Measurements from ENCODE around the gene SMPD2. TPM values are rescaled to one million over a fixed set of nuclear protein-coding genes. Genes with fewer than 3 reads are reported as not detected.
A peak's percentile ranks its signal among the peaks of the same experiment; 100 is the strongest.

The SMPD2 gene
- total and polyA plus RNA-seq, 9 of the 15 experiments (the other 6 are each of a cell fraction or from before 2014, with no cell fraction given) = 0.13 to 21.8 (median 18.3) TPM

DNA sequence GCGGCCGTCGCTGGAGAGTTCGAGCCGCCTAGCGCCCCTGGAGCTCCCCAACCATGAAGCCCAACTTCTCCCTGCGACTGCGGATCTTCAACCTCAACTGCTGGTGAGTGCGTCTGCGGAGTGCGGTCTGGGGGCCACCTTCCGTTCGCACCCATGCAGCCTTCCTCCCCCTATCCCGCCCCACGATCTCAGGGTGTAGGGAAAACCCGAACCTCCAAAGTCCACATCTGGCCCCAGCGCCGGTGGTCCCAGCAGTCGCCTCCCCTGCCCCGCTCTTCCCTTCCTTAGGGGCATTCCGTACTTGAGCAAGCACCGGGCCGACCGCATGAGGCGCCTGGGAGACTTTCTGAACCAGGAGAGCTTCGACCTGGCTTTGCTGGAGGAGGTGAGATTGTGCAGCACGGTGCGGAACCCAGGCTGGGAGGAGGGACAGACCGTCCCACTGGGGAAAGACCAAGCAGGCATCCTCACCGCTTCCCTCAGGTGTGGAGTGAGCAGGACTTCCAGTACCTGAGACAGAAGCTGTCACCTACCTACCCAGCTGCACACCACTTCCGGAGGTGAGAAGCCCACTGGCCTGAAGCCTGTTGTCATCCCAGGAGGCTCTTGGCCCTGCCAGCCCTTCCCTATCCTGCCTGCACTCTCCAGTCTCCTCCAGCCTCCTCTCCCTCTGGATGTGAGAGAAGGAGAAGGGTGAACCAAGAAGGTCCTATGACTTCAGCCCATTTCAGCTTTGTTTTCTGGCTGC is 719 bp downstream of the SMPD2 start (continued):
- TF ChIP-seq, protein P1, sequence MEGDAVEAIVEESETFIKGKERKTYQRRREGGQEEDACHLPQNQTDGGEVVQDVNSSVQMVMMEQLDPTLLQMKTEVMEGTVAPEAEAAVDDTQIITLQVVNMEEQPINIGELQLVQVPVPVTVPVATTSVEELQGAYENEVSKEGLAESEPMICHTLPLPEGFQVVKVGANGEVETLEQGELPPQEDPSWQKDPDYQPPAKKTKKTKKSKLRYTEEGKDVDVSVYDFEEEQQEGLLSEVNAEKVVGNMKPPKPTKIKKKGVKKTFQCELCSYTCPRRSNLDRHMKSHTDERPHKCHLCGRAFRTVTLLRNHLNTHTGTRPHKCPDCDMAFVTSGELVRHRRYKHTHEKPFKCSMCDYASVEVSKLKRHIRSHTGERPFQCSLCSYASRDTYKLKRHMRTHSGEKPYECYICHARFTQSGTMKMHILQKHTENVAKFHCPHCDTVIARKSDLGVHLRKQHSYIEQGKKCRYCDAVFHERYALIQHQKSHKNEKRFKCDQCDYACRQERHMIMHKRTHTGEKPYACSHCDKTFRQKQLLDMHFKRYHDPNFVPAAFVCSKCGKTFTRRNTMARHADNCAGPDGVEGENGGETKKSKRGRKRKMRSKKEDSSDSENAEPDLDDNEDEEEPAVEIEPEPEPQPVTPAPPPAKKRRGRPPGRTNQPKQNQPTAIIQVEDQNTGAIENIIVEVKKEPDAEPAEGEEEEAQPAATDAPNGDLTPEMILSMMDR (IDR thresholded peaks at IDR 0.05 in 2 of 3, conservative IDR thresholded peaks at IDR 0.05 in 1 of 3; ENCODE audit: insufficient read depth in 2 of 3, low read depth in 1 of 3, low read length in 3 of 3) = peak; percentile 29 to 49 (median 47); a peak in 5 of 6 replicates
- TF ChIP-seq NR2C2 (CRISPR knock-in tag; IDR thresholded peaks at IDR 0.05) = peak; percentile 67; the same call in 1 of the 2 replicates
- no peak for TF ChIP-seq NR2C2 (tag; IDR thresholded peaks at IDR 0.05)

DNA sequence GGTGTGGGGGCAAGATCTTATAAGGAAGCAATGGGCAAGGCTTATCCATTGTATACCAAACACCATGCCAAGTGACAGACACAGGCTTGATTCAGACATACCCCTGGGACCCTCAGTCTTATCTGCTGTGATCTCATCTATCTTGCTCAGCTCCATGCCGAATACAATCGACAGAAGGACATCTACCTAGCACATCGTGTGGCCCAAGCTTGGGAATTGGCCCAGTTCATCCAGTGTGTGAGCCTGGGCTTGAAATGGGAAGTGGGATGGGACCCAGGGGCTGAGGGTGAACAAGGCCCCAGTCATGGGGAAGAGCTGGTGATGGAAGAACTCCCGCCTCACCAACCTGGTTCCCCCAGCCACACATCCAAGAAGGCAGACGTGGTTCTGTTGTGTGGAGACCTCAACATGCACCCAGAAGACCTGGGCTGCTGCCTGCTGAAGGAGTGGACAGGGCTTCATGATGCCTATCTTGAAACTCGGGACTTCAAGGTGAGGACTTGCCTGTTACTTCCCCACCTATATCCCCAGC is 1.9 kb downstream of the SMPD2 start:
- CTCF ChIA-PET (ENCODE audit: low intra/inter-chr PET ratio) = no interaction called here
- no peak for FAIRE-seq
- no TSS peak for BruUV-seq (replicated peaks)
- H3K9ac ChIP-seq (ENCODE audit: insufficient read depth in 1 of 2, low read depth in 2 of 2, low read length in 2 of 2) = peak overlapping the region in 1 of 2 experiments; percentile 92; a peak in 1 of 4 replicates
- H3K4me1 ChIP-seq (replicated peaks in 1 of 2; ENCODE audit: control insufficient read depth in 2 of 2, insufficient read depth in 2 of 2, low read length in 2 of 2) = peaks cover 22 to 45% of the 10 kb centered on the region in 2 experiments; a peak in 4 of 5 replicates
- H3K9me3 ChIP-seq (replicated peaks; ENCODE audit: control insufficient read depth, insufficient read depth, low read depth, low read length) = no peaks in the 10 kb centered on the region
- H3K9me1 ChIP-seq (ENCODE audit: control insufficient read depth, insufficient read depth, low read length) = no peaks in the 10 kb centered on the region
- peaks cover 50% of the 10 kb centered on the region for H3K36me3 ChIP-seq (ENCODE audit: control insufficient read depth, insufficient read depth, low read length)
- no peak overlapping the region for H3K27ac ChIP-seq (ENCODE audit: extremely low read depth, low read depth, low read length)
- intact Hi-C loops (cut with micrococcal nuclease) (no loop called here), in situ Hi-C loops (cut with MboI) (no loop called here)
- peak overlapping the region; percentile 93; the same call in 1 of the 2 replicates for H3K4me2 ChIP-seq (ENCODE audit: insufficient read depth, low read length)
- TF ChIP-seq SMARCA5 (IDR thresholded peaks at IDR 0.05) = no peak
- 0 out of 2 replicates have a peak, but pooled peaks have one; percentile 14 for TF ChIP-seq STAG1 (CRISPR knock-in tag; IDR thresholded peaks at IDR 0.05; ENCODE audit: borderline replicate concordance)
- TF ChIP-seq, protein P2, sequence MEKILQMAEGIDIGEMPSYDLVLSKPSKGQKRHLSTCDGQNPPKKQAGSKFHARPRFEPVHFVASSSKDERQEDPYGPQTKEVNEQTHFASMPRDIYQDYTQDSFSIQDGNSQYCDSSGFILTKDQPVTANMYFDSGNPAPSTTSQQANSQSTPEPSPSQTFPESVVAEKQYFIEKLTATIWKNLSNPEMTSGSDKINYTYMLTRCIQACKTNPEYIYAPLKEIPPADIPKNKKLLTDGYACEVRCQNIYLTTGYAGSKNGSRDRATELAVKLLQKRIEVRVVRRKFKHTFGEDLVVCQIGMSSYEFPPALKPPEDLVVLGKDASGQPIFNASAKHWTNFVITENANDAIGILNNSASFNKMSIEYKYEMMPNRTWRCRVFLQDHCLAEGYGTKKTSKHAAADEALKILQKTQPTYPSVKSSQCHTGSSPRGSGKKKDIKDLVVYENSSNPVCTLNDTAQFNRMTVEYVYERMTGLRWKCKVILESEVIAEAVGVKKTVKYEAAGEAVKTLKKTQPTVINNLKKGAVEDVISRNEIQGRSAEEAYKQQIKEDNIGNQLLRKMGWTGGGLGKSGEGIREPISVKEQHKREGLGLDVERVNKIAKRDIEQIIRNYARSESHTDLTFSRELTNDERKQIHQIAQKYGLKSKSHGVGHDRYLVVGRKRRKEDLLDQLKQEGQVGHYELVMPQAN (IDR thresholded peaks at IDR 0.05; ENCODE audit: borderline replicate concordance) = no peak
- 86% methylated on average over 6 of the region's 6 CpGs for WGBS (ENCODE audit: insufficient coverage, low coverage, missing lambda C conversion rate)
- H3K27me3 ChIP-seq (ENCODE audit: control insufficient read depth in 2 of 2, insufficient read depth in 2 of 2, low read length in 2 of 2) = no peaks in the 10 kb centered on the region
- no peak for ATAC-seq
- H2AFZ ChIP-seq (ENCODE audit: low read depth, low read length) = no peak overlapping the region
- no peak overlapping the region for H3K4me3 ChIP-seq
- DNase-seq (ENCODE audit: extremely low read depth in 1 of 4, low spot score in 3 of 4) = no peak
- H3K79me2 ChIP-seq (ENCODE audit: control insufficient read depth, insufficient read depth, low read length) = peaks cover 20% of the 10 kb centered on the region
- no peaks in the 10 kb centered on the region for H4K20me1 ChIP-seq (replicated peaks; ENCODE audit: control insufficient read depth, insufficient read depth, low read length)
- POLR2A ChIA-PET = interaction anchor here (0.7 to 9.8 kb wide), 4 partner anchors 11 to 1081 kb away, joined by 3 to 92 read pairs (median 4); partner anchors contain the start of gene MICAL1
